IMR-90 (cell line): ENCODE data around the gene DKK3. TPM values are rescaled to one million over a fixed set of nuclear protein-coding genes. Genes with fewer than 3 reads are reported as not detected.

Experiments
- ATAC-seq: fragments of 200-7000 bp; cut with Tn5 transposase; 2 replicates; pipeline ENCODE4 v1.9.1; 2020; ENCODE audit warnings: low read depth, mild to moderate bottlenecking, moderate library complexity
- BruUV-seq: library from RNA; stranded (reverse); fragments of 400-500 nt; replicated peaks from 2 replicates; lab custom pipeline; 2021; lab: Mats Ljungman, UMichigan
- CTCF ChIA-PET: fragments of 300-600 bp; formaldehyde crosslinking; extraction: SDS; loops from one replicate; lab custom pipeline; 2021; ENCODE audit warnings: antibody characterized with exemption; lab: Yijun Ruan, JAX
- POLR2A ChIA-PET: fragments of 300-600 bp; sonication (Branson Sonifier 250); formaldehyde crosslinking; loops from one replicate; lab custom pipeline; 2022; ENCODE audit warnings: antibody characterized with exemption; ENCODE audit not compliant: unreplicated experiment; lab: Charles Lee
- DNase-seq: peaks from one replicate; pipeline ENCODE4 v3.0.0; 2013
- H2AFZ ChIP-seq: replicated peaks from 2 replicates; pipeline ENCODE3; 2013; ENCODE audit warnings: low read length, mild to moderate bottlenecking; ENCODE audit not compliant: poor library complexity
- H2AK5ac ChIP-seq: 2 replicates; pipeline ENCODE4 v1.6.1; 2013; ENCODE audit warnings: low read depth, low read length, inconsistent platforms
- H2AK9ac ChIP-seq: replicated peaks from 2 replicates; pipeline ENCODE3; 2013; ENCODE audit warnings: mild to moderate bottlenecking, low read depth, low read length, moderate library complexity; ENCODE audit not compliant: poor library complexity
- H2BK120ac ChIP-seq: 2 replicates; pipeline ENCODE4 v1.6.1; 2013; ENCODE audit warnings: low read depth, low read length, inconsistent platforms
- H2BK15ac ChIP-seq: 3 replicates; pipeline ENCODE4 v1.6.1; 2013; ENCODE audit warnings: low read depth, low read length, inconsistent platforms
- H2BK20ac ChIP-seq: 2 replicates; pipeline ENCODE4 v1.6.1; 2013; ENCODE audit warnings: low read depth, mild to moderate bottlenecking, inconsistent platforms, low read length, moderate library complexity
- H2BK5ac ChIP-seq: 2 replicates; pipeline ENCODE4 v1.6.1; 2013; ENCODE audit warnings: mild to moderate bottlenecking, low read depth, low read length, inconsistent platforms; ENCODE audit not compliant: poor library complexity, severe bottlenecking
- H3K14ac ChIP-seq: replicated peaks from 2 replicates; pipeline ENCODE4 v1.6.1; 2013; ENCODE audit warnings: low read depth, low read length, inconsistent platforms
- H3K18ac ChIP-seq: 2 replicates; pipeline ENCODE4 v1.6.1; 2013; ENCODE audit warnings: low read depth, low read length, control low read depth
- H3K23ac ChIP-seq: 2 replicates; pipeline ENCODE4 v1.6.1; 2013; ENCODE audit warnings: low read depth, low read length, inconsistent platforms
- H3K27ac ChIP-seq: 2 replicates; pipeline ENCODE4 v1.5.1; 2013; ENCODE audit warnings: mild to moderate bottlenecking, control low read depth, low read length; ENCODE audit not compliant: insufficient read depth
- H3K27me3 ChIP-seq: 2 replicates; pipeline ENCODE4 v1.6.1; 2013; ENCODE audit warnings: low read length; ENCODE audit not compliant: control insufficient read depth, insufficient read depth
- H3K36me3 ChIP-seq: 2 replicates; pipeline ENCODE4 v1.6.1; 2013; ENCODE audit warnings: low read length, mixed read lengths; ENCODE audit not compliant: control insufficient read depth, insufficient read depth
- H3K4ac ChIP-seq: 2 replicates; pipeline ENCODE4 v1.6.1; 2013; ENCODE audit warnings: low read depth, low read length, inconsistent platforms
- H3K4me1 ChIP-seq: 2 replicates; pipeline ENCODE4 v1.6.1; 2013; ENCODE audit warnings: low read length, mixed read lengths; ENCODE audit not compliant: control insufficient read depth, insufficient read depth
- H3K4me2 ChIP-seq: 2 replicates; pipeline ENCODE4 v1.6.1; 2013; ENCODE audit warnings: low read depth, mild to moderate bottlenecking, control low read depth, low read length, moderate library complexity
- H3K4me3 ChIP-seq: 2 replicates; pipeline ENCODE4 v1.5.1; 2013; ENCODE audit warnings: low read depth, mild to moderate bottlenecking, control low read depth, low read length, moderate library complexity; ENCODE audit not compliant: insufficient read depth
- H3K56ac ChIP-seq: 2 replicates; pipeline ENCODE4 v1.6.1; 2013; ENCODE audit warnings: low read length, inconsistent platforms; ENCODE audit not compliant: insufficient read depth; ENCODE audit errors: extremely low read depth
- H3K79me1 ChIP-seq, 2 experiments: 2 replicates each; pipeline ENCODE4 v1.6.1; 2013; ENCODE audit warnings: low read length in 2 of 2, inconsistent platforms in 1 of 2, low read depth in 1 of 2
- H3K9ac ChIP-seq: 2 replicates; pipeline ENCODE4 v1.6.1; 2013; ENCODE audit warnings: low read depth, low read length, control low read depth
- H3K9me1 ChIP-seq: 2 replicates; pipeline ENCODE4 v1.6.1; 2013; ENCODE audit warnings: low read length, inconsistent platforms; ENCODE audit not compliant: insufficient read depth
- H3K9me3 ChIP-seq: 2 replicates; pipeline ENCODE4 v1.6.1; 2013; ENCODE audit warnings: low read length; ENCODE audit not compliant: control insufficient read depth, insufficient read depth
- H4K20me1 ChIP-seq: 2 replicates; pipeline ENCODE4 v1.6.1; 2013; ENCODE audit warnings: low read length, inconsistent platforms; ENCODE audit not compliant: insufficient read depth
- H4K5ac ChIP-seq: 2 replicates; pipeline ENCODE4 v1.6.1; 2013; ENCODE audit warnings: mild to moderate bottlenecking, low read depth, low read length, control low read depth
- H4K8ac ChIP-seq, 2 experiments: 2 replicates each; pipeline ENCODE4 v1.6.1; 2013; ENCODE audit warnings: low read depth in 2 of 2, low read length in 2 of 2, control low read depth in 1 of 2, inconsistent platforms in 1 of 2
- H4K91ac ChIP-seq: 2 replicates; pipeline ENCODE4 v1.6.1; 2013; ENCODE audit warnings: low read depth, low read length, inconsistent platforms; ENCODE audit not compliant: insufficient read depth
- BHLHE40 ChIP-seq: fragments of 150-350 bp; IDR thresholded peaks from 2 replicates; pipeline ENCODE4 v1.6.1; 2016; ENCODE audit warnings: mild to moderate bottlenecking, low read depth, low read length
- CEBPB ChIP-seq: IDR thresholded peaks from 2 replicates; pipeline ENCODE4 v1.6.1; 2012; ENCODE audit warnings: low read depth, low read length, improper control_type of control experiment
- CHD1 ChIP-seq: IDR thresholded peaks from 2 replicates; pipeline ENCODE4 v1.6.1; 2012; ENCODE audit warnings: low read depth, low read length, improper control_type of control experiment
- FOS ChIP-seq: fragments of 150-350 bp; IDR thresholded peaks from 2 replicates; pipeline ENCODE4 v1.6.1; 2016; ENCODE audit warnings: low read depth, low read length
- MAFK ChIP-seq: IDR thresholded peaks from 2 replicates; pipeline ENCODE4 v1.6.1; 2012; ENCODE audit warnings: low read depth, low read length, improper control_type of control experiment
- MAZ ChIP-seq: IDR thresholded peaks from 2 replicates; pipeline ENCODE4 v1.6.1; 2012; ENCODE audit warnings: low read depth, mild to moderate bottlenecking, low read length, improper control_type of control experiment, moderate library complexity, borderline replicate concordance
- MXI1 ChIP-seq: IDR thresholded peaks from 2 replicates; pipeline ENCODE4 v1.6.1; 2012; ENCODE audit warnings: low read depth, mild to moderate bottlenecking, low read length, moderate library complexity, borderline replicate concordance
- NFE2L2 ChIP-seq: fragments of 150-350 bp; IDR thresholded peaks from 2 replicates; pipeline ENCODE4 v1.6.1; 2016; ENCODE audit warnings: low read depth, mild to moderate bottlenecking, low read length
- RFX5 ChIP-seq: IDR thresholded peaks from 2 replicates; pipeline ENCODE4 v1.8.0; 2012; ENCODE audit warnings: low read depth, mild to moderate bottlenecking, low read length, moderate library complexity
- whole genome bisulfite sequencing, 2 experiments: methylation state at CpG; one replicate each; pipeline versions ENCODE4 v1.1.5 to v1.1.7; 2013; ENCODE audit warnings: missing lambda C conversion rate in 2 of 2; ENCODE audit not compliant: insufficient read length in 1 of 2; ENCODE audit errors: extremely low coverage in 2 of 2; 5-methylcytosine and 5-hydroxymethylcytosine counted together
- dilution Hi-C: fragments of 300-500 bp; cut with HindIII; formaldehyde crosslinking; loops from one replicate; pipeline ENCODE4 v1.14.3; 2018; ENCODE audit warnings: low sequenced_read_pairs; ENCODE audit not compliant: unreplicated experiment
- in situ Hi-C: fragments of 300-500 bp; cut with MboI; formaldehyde crosslinking; loops from 3 replicates; pipeline ENCODE4 v1.14.3; 2019; ENCODE audit warnings: low sequenced_read_pairs, inconsistent platforms, mixed read lengths
- intact Hi-C: fragments of 100-400 bp; cut with micrococcal nuclease; formaldehyde crosslinking; loops from 2 replicates; pipeline ENCODE4 v1.10.0; 2022
- polyA plus RNA-seq, 3 experiments: library from polyadenylated mRNA; depleted of rRNA; stranded (reverse); fragments of >200 nt; gene quantifications; 2 replicates each; pipeline ENCODE4 v1.2.3, GENCODE V29; 2012; ENCODE audit warnings: low replicate concordance in 1 of 3
- total RNA-seq: library from RNA; depleted of rRNA; stranded (reverse); fragments of >200 nt; gene quantifications from 2 replicates; pipeline ENCODE4 v1.2.3, GENCODE V29; 2012
- TF ChIP-seq, protein P1 (sequence below): fragments of 150-350 bp; IDR thresholded peaks from 2 replicates; pipeline ENCODE4 v1.6.1; 2016; ENCODE audit warnings: low read depth, mild to moderate bottlenecking, low read length, moderate library complexity, borderline replicate concordance
- TF ChIP-seq, protein P2 (sequence below): conservative IDR thresholded peaks from 2 replicates; pipeline ENCODE4 v1.5.1; 2012; ENCODE audit warnings: mild to moderate bottlenecking, low read depth, low read length, improper control_type of control experiment
- TF ChIP-seq, protein P3 (sequence below): fragments of 150-350 bp; IDR thresholded peaks from 2 replicates; pipeline ENCODE4 v1.6.1; 2017; ENCODE audit warnings: mild to moderate bottlenecking, antibody characterized with exemption, low read length, low read depth

The DKK3 gene
- total and polyA plus RNA-seq, 2 of the 4 experiments (the other 2 are of a cell fraction), result 453 to 964 TPM

DNA sequence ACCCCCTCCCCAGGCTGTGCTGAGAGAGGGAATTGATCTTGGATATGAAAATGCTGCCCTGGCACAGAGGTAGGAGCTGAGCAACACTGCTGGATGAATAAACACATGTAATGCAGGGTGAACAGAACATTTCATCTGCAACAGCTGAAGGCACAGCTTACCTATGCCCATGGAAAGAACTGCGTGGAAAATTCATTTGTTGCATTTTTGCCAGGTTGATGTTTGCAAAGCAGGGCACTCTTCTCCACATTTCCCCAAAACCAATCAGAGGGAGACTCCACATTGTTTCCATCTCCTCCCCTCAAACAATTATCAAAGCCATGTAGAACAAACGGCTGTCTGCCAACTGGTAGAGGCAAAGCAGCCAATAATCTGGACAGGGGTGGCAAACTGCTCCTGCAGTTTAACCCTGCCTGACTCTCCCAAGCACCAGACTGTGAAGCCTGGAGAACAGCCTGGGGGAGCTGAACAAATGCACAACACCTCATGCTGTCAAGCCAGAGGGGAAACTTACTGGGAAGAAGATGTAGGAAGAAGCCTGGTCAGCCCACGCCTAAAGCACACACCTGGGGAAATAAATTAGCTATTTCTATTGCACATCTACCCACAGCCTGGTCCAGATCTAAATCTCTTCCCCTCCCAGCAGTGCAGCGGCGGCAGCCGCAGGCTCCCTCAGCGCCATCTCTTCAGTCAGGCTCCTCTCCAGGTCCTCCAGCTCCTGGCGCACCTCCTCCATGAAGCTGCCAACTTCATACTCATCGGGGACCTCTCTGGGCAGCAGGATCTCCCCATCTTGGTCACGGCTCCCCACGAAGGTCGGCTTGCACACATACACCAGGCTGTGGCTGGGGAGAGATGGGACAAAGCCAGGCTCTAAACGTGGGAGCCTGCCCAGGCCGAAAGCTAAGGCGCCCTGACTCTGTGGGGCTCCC, 44.3 kb downstream of the DKK3 start (continued):
- TF ChIP-seq MXI1 (no peak), CHD1 (no peak)

DNA sequence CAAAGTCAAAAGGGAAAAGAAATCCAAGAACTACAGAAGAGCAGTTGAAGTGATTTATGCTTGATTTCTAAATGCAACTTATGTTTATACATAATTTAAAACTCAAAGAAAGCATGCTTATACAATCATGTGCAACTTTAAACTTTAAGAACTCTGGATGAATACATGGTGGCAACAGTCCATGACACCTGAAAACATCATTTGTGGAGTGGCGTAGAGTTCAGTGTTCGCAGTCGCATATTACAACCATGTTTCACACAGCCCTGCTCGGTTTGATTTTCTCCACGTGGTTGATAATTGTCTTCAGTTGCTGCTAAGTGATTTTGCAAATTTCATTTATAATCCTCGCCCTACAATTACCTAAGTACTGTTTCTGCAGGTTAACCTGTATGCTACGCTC, 45.4 kb downstream of the DKK3 start:
- ATAC-seq (no peak), DNase-seq (no peak)
- H3K18ac ChIP-seq, result no peak overlapping the region
- no peak overlapping the region for H2AFZ ChIP-seq
- no peaks in the 10 kb centered on the region for H3K4me1 ChIP-seq
- H3K4me3 ChIP-seq, result no peak overlapping the region
- H2BK20ac ChIP-seq, result no peak overlapping the region
- no peak overlapping the region for H3K23ac ChIP-seq
- no peak overlapping the region for H2BK15ac ChIP-seq
- no peaks in the 10 kb centered on the region for H3K9me3 ChIP-seq
- peaks cover 13 to 47% of the 10 kb centered on the region in 2 experiments; a peak in 3 of 4 replicates for H3K79me1 ChIP-seq
- BruUV-seq, result no TSS peak
- H3K9me1 ChIP-seq, result peaks cover 11% of the 10 kb centered on the region
- intact Hi-C loops, result no loop called here
- no peak overlapping the region for H3K27ac ChIP-seq
- H4K8ac ChIP-seq, result no peak overlapping the region
- 100% methylated on average over 1 of the region's 7 CpGs; no CpG with 5 or more reads in 1 of the 2 experiments for WGBS, 2 experiments
- H2BK5ac ChIP-seq, result no peak overlapping the region
- H3K4ac ChIP-seq, result no peak overlapping the region
- H3K36me3 ChIP-seq, result peaks cover 64% of the 10 kb centered on the region
- no peak overlapping the region for H4K91ac ChIP-seq
- H2BK120ac ChIP-seq, result no peak overlapping the region
- H3K56ac ChIP-seq, result no peak overlapping the region
- dilution Hi-C loops, result no loop called here
- H3K27me3 ChIP-seq, result no peaks in the 10 kb centered on the region
- in situ Hi-C loops, result no loop called here
- H4K5ac ChIP-seq, result no peak overlapping the region
- no peak overlapping the region for H3K4me2 ChIP-seq
- no peak overlapping the region for H2AK5ac ChIP-seq
- H4K20me1 ChIP-seq, result no peaks in the 10 kb centered on the region
- no peak overlapping the region for H3K14ac ChIP-seq
- no peak overlapping the region for H3K9ac ChIP-seq
- POLR2A ChIA-PET, result no interaction called here
- CTCF ChIA-PET, result interaction anchor here (1.0 kb wide), 1 partner anchor 27 kb away, joined by 3 read pairs; no protein-coding TSS in a partner anchor
- H2AK9ac ChIP-seq, result no peak overlapping the region
- TF ChIP-seq BHLHE40 (no peak), CHD1 (no peak), NFE2L2 (no peak), MAFK (no peak), FOS (no peak), CEBPB (no peak), MAZ (no peak), RFX5 (no peak)
- TF ChIP-seq, protein P1, sequence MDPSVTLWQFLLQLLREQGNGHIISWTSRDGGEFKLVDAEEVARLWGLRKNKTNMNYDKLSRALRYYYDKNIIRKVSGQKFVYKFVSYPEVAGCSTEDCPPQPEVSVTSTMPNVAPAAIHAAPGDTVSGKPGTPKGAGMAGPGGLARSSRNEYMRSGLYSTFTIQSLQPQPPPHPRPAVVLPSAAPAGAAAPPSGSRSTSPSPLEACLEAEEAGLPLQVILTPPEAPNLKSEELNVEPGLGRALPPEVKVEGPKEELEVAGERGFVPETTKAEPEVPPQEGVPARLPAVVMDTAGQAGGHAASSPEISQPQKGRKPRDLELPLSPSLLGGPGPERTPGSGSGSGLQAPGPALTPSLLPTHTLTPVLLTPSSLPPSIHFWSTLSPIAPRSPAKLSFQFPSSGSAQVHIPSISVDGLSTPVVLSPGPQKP, result no peak
- TF ChIP-seq, protein P2, sequence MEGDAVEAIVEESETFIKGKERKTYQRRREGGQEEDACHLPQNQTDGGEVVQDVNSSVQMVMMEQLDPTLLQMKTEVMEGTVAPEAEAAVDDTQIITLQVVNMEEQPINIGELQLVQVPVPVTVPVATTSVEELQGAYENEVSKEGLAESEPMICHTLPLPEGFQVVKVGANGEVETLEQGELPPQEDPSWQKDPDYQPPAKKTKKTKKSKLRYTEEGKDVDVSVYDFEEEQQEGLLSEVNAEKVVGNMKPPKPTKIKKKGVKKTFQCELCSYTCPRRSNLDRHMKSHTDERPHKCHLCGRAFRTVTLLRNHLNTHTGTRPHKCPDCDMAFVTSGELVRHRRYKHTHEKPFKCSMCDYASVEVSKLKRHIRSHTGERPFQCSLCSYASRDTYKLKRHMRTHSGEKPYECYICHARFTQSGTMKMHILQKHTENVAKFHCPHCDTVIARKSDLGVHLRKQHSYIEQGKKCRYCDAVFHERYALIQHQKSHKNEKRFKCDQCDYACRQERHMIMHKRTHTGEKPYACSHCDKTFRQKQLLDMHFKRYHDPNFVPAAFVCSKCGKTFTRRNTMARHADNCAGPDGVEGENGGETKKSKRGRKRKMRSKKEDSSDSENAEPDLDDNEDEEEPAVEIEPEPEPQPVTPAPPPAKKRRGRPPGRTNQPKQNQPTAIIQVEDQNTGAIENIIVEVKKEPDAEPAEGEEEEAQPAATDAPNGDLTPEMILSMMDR, result no peak
- TF ChIP-seq, protein P3, sequence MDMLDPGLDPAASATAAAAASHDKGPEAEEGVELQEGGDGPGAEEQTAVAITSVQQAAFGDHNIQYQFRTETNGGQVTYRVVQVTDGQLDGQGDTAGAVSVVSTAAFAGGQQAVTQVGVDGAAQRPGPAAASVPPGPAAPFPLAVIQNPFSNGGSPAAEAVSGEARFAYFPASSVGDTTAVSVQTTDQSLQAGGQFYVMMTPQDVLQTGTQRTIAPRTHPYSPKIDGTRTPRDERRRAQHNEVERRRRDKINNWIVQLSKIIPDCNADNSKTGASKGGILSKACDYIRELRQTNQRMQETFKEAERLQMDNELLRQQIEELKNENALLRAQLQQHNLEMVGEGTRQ, result no peak
